ENCODE measurements around the gene MANEAL. TPM values are rescaled to one million over a fixed set of nuclear protein-coding genes. Genes with fewer than 3 reads are reported as not detected.

MANEAL gene
- total and polyA plus RNA-seq, 2 donors (not counting 1 experiment from before 2014, with no cell fraction given), result 3.1 to 6.6 TPM

DNA sequence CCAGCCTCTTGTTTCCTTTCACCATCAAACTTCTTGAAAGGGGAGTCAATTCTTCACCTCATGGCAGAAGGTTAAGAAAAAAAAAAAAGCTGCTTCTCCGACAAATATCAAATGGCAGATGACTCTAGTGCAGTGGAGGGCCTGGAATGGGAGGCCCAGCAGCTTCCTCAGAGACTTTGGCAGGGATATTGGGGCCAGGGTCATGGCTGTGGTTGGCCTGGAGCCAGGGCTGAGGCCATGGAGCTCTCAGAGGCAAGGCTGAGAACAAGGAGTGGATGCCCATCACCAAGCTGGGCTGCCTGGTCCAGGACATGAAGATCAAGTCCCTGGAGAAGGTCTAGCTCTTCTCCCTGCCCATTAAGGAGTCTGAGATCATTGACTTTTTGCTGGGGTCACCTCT is 47.1 kb downstream of the MANEAL start:
- intact Hi-C loops (cut with micrococcal nuclease), result no loop called here
- Histone ChIP-seq H4K20me1 (ENCODE audit: control insufficient read depth, insufficient read depth, low read length, poor library complexity, severe bottlenecking) (peaks cover 15% of the 10 kb centered on the region), H3K4me3 (ENCODE audit: control extremely low read depth in 1 of 5, extremely low read depth in 1 of 5, insufficient read depth in 1 of 5, low read depth in 2 of 5, low read length in 4 of 5) (no peak overlapping the region), H2AFZ (ENCODE audit: insufficient read depth, low read depth, low read length, poor library complexity, severe bottlenecking) (no peak overlapping the region), H3K36me3 (replicated peaks in 1 of 2; ENCODE audit: control extremely low read depth in 1 of 2, control insufficient read depth in 1 of 2, extremely low read depth in 1 of 2, insufficient read depth in 2 of 2, low read length in 1 of 2) (peaks cover 9 to 55% of the 10 kb centered on the region in 2 experiments), H3K27me3 (replicated peaks in 1 of 4; ENCODE audit: control extremely low read depth in 1 of 4, control insufficient read depth in 3 of 4, insufficient read depth in 4 of 4, low read length in 3 of 4) (no peaks in the 10 kb centered on the region), H3K4me1 (ENCODE audit: control insufficient read depth in 2 of 2, insufficient read depth in 2 of 2, low read length in 2 of 2) (no peaks in the 10 kb centered on the region), H3K9ac (ENCODE audit: low read length) (no peak overlapping the region), H3K79me2 (ENCODE audit: control insufficient read depth, insufficient read depth, low read length) (peaks cover 55% of the 10 kb centered on the region), H3K4me2 (replicated peaks; ENCODE audit: low read depth, low read length, poor library complexity, severe bottlenecking) (no peak overlapping the region), H3K27ac (ENCODE audit: low read length in 2 of 2) (no peak overlapping the region), H3K9me3 (ENCODE audit: control extremely low read depth in 1 of 3, control insufficient read depth in 2 of 3, insufficient read depth in 1 of 3, low read length in 2 of 3) (no peaks in the 10 kb centered on the region)
- peaks cover 11% of the 10 kb centered on the region for H3K4me1 Mint-ChIP-seq
- H3K27me3 Mint-ChIP-seq, result no peaks in the 10 kb centered on the region
- CTCF ChIA-PET, result interaction anchor here (0.8 to 1.4 kb wide), 3 partner anchors 10 to 19 kb away, joined by 3 to 4 read pairs (median 3); partner anchors contain the start of gene MTF1
- no peak overlapping the region for H3K4me3 Mint-ChIP-seq
- H3K9me3 Mint-ChIP-seq (ENCODE audit: insufficient read depth), result no peaks in the 10 kb centered on the region
- POLR2A ChIA-PET, result no interaction called here
- TF ChIP-seq CTCF (IDR thresholded peaks at IDR 0.05) (no peak), EZH2 (IDR thresholded peaks at IDR 0.05; ENCODE audit: borderline replicate concordance, insufficient read depth, low read depth, low read length, poor library complexity, severe bottlenecking) (no peak)
- DNase-seq (no peak), ATAC-seq (ENCODE audit: low read depth) (no peak)
- WGBS (ENCODE audit: insufficient coverage), result 75% methylated on average over 1 of the region's 1 CpG
- no peak overlapping the region for H3K27ac Mint-ChIP-seq

DNA sequence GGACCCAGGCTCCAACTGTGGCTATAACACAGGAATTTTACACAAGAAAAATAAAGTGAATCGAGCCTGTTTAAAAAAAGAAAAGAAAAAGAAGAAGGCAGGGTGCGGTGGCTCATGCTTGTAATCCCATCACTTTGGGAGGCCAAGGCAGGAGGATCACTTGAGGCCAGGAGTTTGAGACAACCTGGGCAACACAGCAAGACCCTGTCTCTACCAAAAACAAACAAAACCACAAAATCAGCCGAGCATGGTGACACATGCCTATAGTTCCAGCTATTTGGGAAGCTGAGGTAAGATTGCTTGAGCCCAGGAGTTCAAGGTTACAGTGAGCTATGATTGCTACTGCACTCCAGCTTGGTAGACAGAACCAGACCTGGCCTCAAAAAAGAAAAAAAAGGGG is 48.0 kb downstream of the MANEAL start:
- Histone ChIP-seq H3K79me2 (ENCODE audit: control insufficient read depth, insufficient read depth, low read length) (peaks cover 64% of the 10 kb centered on the region), H3K36me3 (replicated peaks in 1 of 2; ENCODE audit: control extremely low read depth in 1 of 2, control insufficient read depth in 1 of 2, extremely low read depth in 1 of 2, insufficient read depth in 2 of 2, low read length in 1 of 2) (peaks cover 7 to 48% of the 10 kb centered on the region in 2 experiments), H3K9me3 (ENCODE audit: control extremely low read depth in 1 of 3, control insufficient read depth in 2 of 3, insufficient read depth in 1 of 3, low read length in 2 of 3) (no peaks in the 10 kb centered on the region), H3K4me2 (replicated peaks; ENCODE audit: low read depth, low read length, poor library complexity, severe bottlenecking) (no peak overlapping the region), H3K9ac (ENCODE audit: low read length) (no peak overlapping the region), H3K27ac (ENCODE audit: low read length in 2 of 2) (no peak overlapping the region), H4K20me1 (ENCODE audit: control insufficient read depth, insufficient read depth, low read length, poor library complexity, severe bottlenecking) (peaks cover 15% of the 10 kb centered on the region), H3K4me3 (ENCODE audit: control extremely low read depth in 1 of 5, extremely low read depth in 1 of 5, insufficient read depth in 1 of 5, low read depth in 2 of 5, low read length in 4 of 5) (no peak overlapping the region), H2AFZ (ENCODE audit: insufficient read depth, low read depth, low read length, poor library complexity, severe bottlenecking) (no peak overlapping the region), H3K27me3 (replicated peaks in 1 of 4; ENCODE audit: control extremely low read depth in 1 of 4, control insufficient read depth in 3 of 4, insufficient read depth in 4 of 4, low read length in 3 of 4) (no peaks in the 10 kb centered on the region), H3K4me1 (ENCODE audit: control insufficient read depth in 2 of 2, insufficient read depth in 2 of 2, low read length in 2 of 2) (peaks cover 8% of the 10 kb centered on the region in 2 donors)
- DNase-seq (no peak), ATAC-seq (ENCODE audit: low read depth) (no peak)
- no peaks in the 10 kb centered on the region for H3K9me3 Mint-ChIP-seq (ENCODE audit: insufficient read depth)
- H3K27ac Mint-ChIP-seq, result no peak overlapping the region
- H3K4me1 Mint-ChIP-seq, result peaks cover 19% of the 10 kb centered on the region
- ChIA-PET POLR2A (no interaction called here), CTCF (interaction anchor here (1.4 kb wide), 1 partner anchor 9 kb away, joined by 3 read pairs; no protein-coding TSS in a partner anchor)
- TF ChIP-seq CTCF (IDR thresholded peaks at IDR 0.05) (no peak), EZH2 (IDR thresholded peaks at IDR 0.05; ENCODE audit: borderline replicate concordance, insufficient read depth, low read depth, low read length, poor library complexity, severe bottlenecking) (no peak)
- intact Hi-C loops (cut with micrococcal nuclease), result no loop called here
- no peak overlapping the region for H3K4me3 Mint-ChIP-seq
- WGBS (ENCODE audit: insufficient coverage), result 100% methylated on average over 2 of the region's 3 CpGs
- H3K27me3 Mint-ChIP-seq, result no peaks in the 10 kb centered on the region
